ENCODE data around the gene NEURL1. TPM values are rescaled to one million over a fixed set of nuclear protein-coding genes. Genes with fewer than 3 reads are reported as not detected.

The NEURL1 gene
- total and polyA plus RNA-seq, 9 donors, result 0.28 to 5.6 (median 3.1) TPM

GRCh38 chr10:103592186-103593021 lies 98.9 kb downstream of the NEURL1 start:
- TF ChIP-seq CTCF (IDR thresholded peaks at IDR 0.05) (peak in 1 of 3 donors; percentile 15), POLR2A (IDR thresholded peaks at IDR 0.05) (no peak), EP300 (IDR thresholded peaks at IDR 0.05) (no peak)
- intact Hi-C loops (cut with DNase I), result loop anchor here in 1 of 4 donors (10.0 kb wide), 1 partner anchor 178 kb away; no protein-coding TSS in a partner anchor

GRCh38 chr10:103593022-103593570 lies 99.6 kb downstream of the NEURL1 start:
- H3K36me3 ChIP-seq, result no peaks in the 10 kb centered on the region
- H3K4me1 ChIP-seq (ENCODE audit: insufficient read depth), result peaks cover 5% of the 10 kb centered on the region
- H3K27ac ChIP-seq, result no peak overlapping the region
- H3K4me3 ChIP-seq, result no peak overlapping the region
- 67 to 87% (median 73%) methylated on average over 3 of the region's 3 CpGs for WGBS, 3 donors
- DNase-seq, result no peak
- no peaks in the 10 kb centered on the region for H3K27me3 ChIP-seq
- no peaks in the 10 kb centered on the region for H3K9me3 ChIP-seq
- TF ChIP-seq CTCF (IDR thresholded peaks at IDR 0.05) (no peak), POLR2A (IDR thresholded peaks at IDR 0.05) (no peak), EP300 (IDR thresholded peaks at IDR 0.05) (no peak)
- intact Hi-C loops (cut with DNase I), result loop anchor here in 1 of 4 donors (10.0 kb wide), 1 partner anchor 178 kb away; no protein-coding TSS in a partner anchor

More at GRCh38 chr10:103592186-103593021, 98.9 kb downstream of the NEURL1 start:
- peak in 1 of 5 donors; percentile 45 for DNase-seq
- H3K27me3 ChIP-seq, result no peaks in the 10 kb centered on the region
- WGBS, 3 donors, result 78 to 81% (median 79%) methylated on average over 15 of the region's 15 CpGs
- H3K9me3 ChIP-seq, result no peaks in the 10 kb centered on the region
- no peak overlapping the region for H3K27ac ChIP-seq
- H3K4me3 ChIP-seq, result no peak overlapping the region
- no peaks in the 10 kb centered on the region for H3K36me3 ChIP-seq
- H3K4me1 ChIP-seq (ENCODE audit: insufficient read depth), result peaks cover 5% of the 10 kb centered on the region

- DNase-seq, result peak in 2 of 5 donors; percentile 31 to 37
- no peak for TF ChIP-seq POLR2A (IDR thresholded peaks at IDR 0.05)
- TF ChIP-seq CTCF (IDR thresholded peaks at IDR 0.05), result no peak
- TF ChIP-seq EP300 (IDR thresholded peaks at IDR 0.05), result no peak
- Histone ChIP-seq H3K9me3 (no peaks in the 10 kb centered on the region), H3K27ac (no peak overlapping the region), H3K4me1 (ENCODE audit: insufficient read depth) (peaks cover 11% of the 10 kb centered on the region), H3K4me3 (no peak overlapping the region), H3K27me3 (no peaks in the 10 kb centered on the region), H3K36me3 (no peaks in the 10 kb centered on the region)
- 83 to 88% (median 86%) methylated on average over 4 of the region's 4 CpGs for WGBS, 3 donors
- intact Hi-C loops (cut with DNase I), result loop anchor here in 1 of 4 donors (10.0 kb wide), 1 partner anchor 181 kb away; no protein-coding TSS in a partner anchor
These were observed 102.6 kb downstream of the NEURL1 start for GRCh38 chr10:103595933-103596726.

GRCh38 chr10:103597003-103597402 lies 103.5 kb downstream of the NEURL1 start:
- intact Hi-C loops (cut with DNase I), result loop anchor here in 1 of 4 donors (10.0 kb wide), 1 partner anchor 182 kb away; no protein-coding TSS in a partner anchor
- Histone ChIP-seq H3K9me3 (no peaks in the 10 kb centered on the region), H3K27ac (no peak overlapping the region), H3K4me1 (ENCODE audit: insufficient read depth) (peaks cover 13% of the 10 kb centered on the region), H3K4me3 (no peak overlapping the region), H3K36me3 (no peaks in the 10 kb centered on the region), H3K27me3 (no peaks in the 10 kb centered on the region)
- WGBS, 3 donors, result 48 to 68% (median 52%) methylated on average over 6 of the region's 6 CpGs
- DNase-seq, result peak in 2 of 5 donors; percentile 23 to 38
- no peak for TF ChIP-seq POLR2A (IDR thresholded peaks at IDR 0.05)

All from ovary (tissue), 9 donors.